Natural killer cell treated with Interleukin-12 subunit alpha and Interleukin-12 subunit beta and Interleukin-15 and Interleukin-18, amount 100 ng/mL, for 72 hours (primary cell): Measurements from ENCODE around the gene SLC24A3. TPM values are rescaled to one million over a fixed set of nuclear protein-coding genes. Genes with fewer than 3 reads are reported as not detected.

Experiments used
- ATAC-seq, 2 donors: fragments of 150-1000 bp; cut with Tn5 transposase in 1 of 2; sonication (Bioruptor Pico), chemical (Tn5 transposase) in 1 of 2; 2 replicates each; pipeline ENCODE4 v1.10.0; 2021
- DNase-seq: peaks from one replicate; pipeline ENCODE4 v3.0.0; 2022; ENCODE audit warnings: low spot score
- H3K27ac Mint-ChIP-seq, 2 donors: 1 replicate in 1 of 2; 2 replicates in 1 of 2; pipeline ENCODE4 v1.8.0; 2022; ENCODE audit warnings: mixed read lengths in 2 of 2, mild to moderate bottlenecking in 1 of 2, moderate library complexity in 1 of 2
- H3K27me3 Mint-ChIP-seq, 2 donors: 1 replicate in 1 of 2; 2 replicates in 1 of 2; pipeline ENCODE4 v1.8.0; 2022; ENCODE audit warnings: mixed read lengths in 2 of 2
- H3K36me3 Mint-ChIP-seq: one replicate; pipeline ENCODE4 v1.8.0; 2022; ENCODE audit warnings: mixed read lengths
- H3K4me1 Mint-ChIP-seq, 2 donors: 1 replicate in 1 of 2; 2 replicates in 1 of 2; pipeline ENCODE4 v1.8.0; 2022; ENCODE audit warnings: low read depth in 2 of 2, mixed read lengths in 2 of 2, mild to moderate bottlenecking in 1 of 2
- H3K4me3 Mint-ChIP-seq: one replicate; pipeline ENCODE4 v1.8.0; 2022; ENCODE audit warnings: mixed read lengths
- H3K9me3 Mint-ChIP-seq: 2 replicates; pipeline ENCODE4 v1.8.0; 2022; ENCODE audit warnings: mixed read lengths
- total RNA-seq, 2 donors: library from RNA; stranded (reverse); gene quantifications; one replicate each; pipeline ENCODE4 v1.2.3, GENCODE V29; 2022

The SLC24A3 gene
- total RNA-seq, 2 donors from 2014 or later = 1.4 TPM; not detected in 1

- H3K4me3 Mint-ChIP-seq = no peak overlapping the region
- H3K36me3 Mint-ChIP-seq = no peaks in the 10 kb centered on the region
- no peak for ATAC-seq
- H3K27me3 Mint-ChIP-seq = peaks cover 12 to 22% of the 10 kb centered on the region in 2 donors
- DNase-seq = no peak
- H3K9me3 Mint-ChIP-seq = no peaks in the 10 kb centered on the region
- H3K4me1 Mint-ChIP-seq = no peaks in the 10 kb centered on the region
- no peak overlapping the region for H3K27ac Mint-ChIP-seq
These were observed 436.6 kb downstream of the SLC24A3 start for GRCh38 chr20:19649041-19649440.

GRCh38 chr20:19652591-19653026 is 440.2 kb downstream of the SLC24A3 start:
- Mint-ChIP-seq H3K4me1 (no peaks in the 10 kb centered on the region), H3K27ac (no peak overlapping the region), H3K4me3 (no peak overlapping the region), H3K36me3 (no peaks in the 10 kb centered on the region), H3K27me3 (peaks cover 12 to 30% of the 10 kb centered on the region in 2 donors), H3K9me3 (no peaks in the 10 kb centered on the region)
- DNase-seq = no peak
- ATAC-seq = no peak

GRCh38 chr20:19653327-19653726 is 440.9 kb downstream of the SLC24A3 start:
- H3K4me3 Mint-ChIP-seq = no peak overlapping the region
- H3K4me1 Mint-ChIP-seq = peaks cover 0 to 3% of the 10 kb centered on the region in 2 donors
- no peaks in the 10 kb centered on the region for H3K36me3 Mint-ChIP-seq
- H3K27ac Mint-ChIP-seq = no peak overlapping the region
- no peaks in the 10 kb centered on the region for H3K9me3 Mint-ChIP-seq
- peaks cover 16 to 36% of the 10 kb centered on the region in 2 donors for H3K27me3 Mint-ChIP-seq
- DNase-seq (no peak), ATAC-seq (peak in 1 of 2 donors; percentile 50)

- Mint-ChIP-seq H3K27ac (no peak overlapping the region), H3K4me1 (peaks cover 0 to 3% of the 10 kb centered on the region in 2 donors), H3K36me3 (no peaks in the 10 kb centered on the region), H3K9me3 (no peaks in the 10 kb centered on the region), H3K27me3 (peaks cover 19 to 36% of the 10 kb centered on the region in 2 donors), H3K4me3 (no peak overlapping the region)
- ATAC-seq (no peak), DNase-seq (no peak)
These were observed 442.5 kb downstream of the SLC24A3 start for GRCh38 chr20:19654921-19655320.

GRCh38 chr20:19658137-19658536 is 445.7 kb downstream of the SLC24A3 start:
- Mint-ChIP-seq H3K27me3 (peaks cover 16 to 18% of the 10 kb centered on the region in 2 donors), H3K9me3 (no peaks in the 10 kb centered on the region), H3K4me3 (no peak overlapping the region), H3K36me3 (no peaks in the 10 kb centered on the region), H3K4me1 (peaks cover 0 to 3% of the 10 kb centered on the region in 2 donors), H3K27ac (no peak overlapping the region)
- no peak for ATAC-seq
- DNase-seq = no peak

GRCh38 chr20:19659448-19659847 is 447.0 kb downstream of the SLC24A3 start:
- Mint-ChIP-seq H3K27me3 (peaks cover 20% of the 10 kb centered on the region in 2 donors), H3K4me1 (peaks cover 0 to 3% of the 10 kb centered on the region in 2 donors), H3K9me3 (no peaks in the 10 kb centered on the region), H3K27ac (no peak overlapping the region), H3K4me3 (no peak overlapping the region), H3K36me3 (no peaks in the 10 kb centered on the region)
- DNase-seq = no peak
- no peak for ATAC-seq

GRCh38 chr20:19660808-19661378 is 448.5 kb downstream of the SLC24A3 start:
- Mint-ChIP-seq H3K27me3 (peaks cover 18 to 20% of the 10 kb centered on the region in 2 donors), H3K4me1 (peaks cover 0 to 3% of the 10 kb centered on the region in 2 donors), H3K27ac (no peak overlapping the region), H3K36me3 (no peaks in the 10 kb centered on the region), H3K9me3 (no peaks in the 10 kb centered on the region), H3K4me3 (no peak overlapping the region)
- no peak for DNase-seq
- no peak for ATAC-seq

GRCh38 chr20:19661717-19662636 is 449.5 kb downstream of the SLC24A3 start:
- Mint-ChIP-seq H3K27ac (no peak overlapping the region), H3K4me1 (peaks cover 0 to 3% of the 10 kb centered on the region in 2 donors), H3K4me3 (no peak overlapping the region), H3K27me3 (peaks cover 18 to 20% of the 10 kb centered on the region in 2 donors), H3K9me3 (no peaks in the 10 kb centered on the region), H3K36me3 (no peaks in the 10 kb centered on the region)
- DNase-seq = no peak
- peak in 1 of 2 donors; percentile 61 for ATAC-seq

- H3K36me3 Mint-ChIP-seq = no peaks in the 10 kb centered on the region
- ATAC-seq (no peak), DNase-seq (no peak)
- H3K9me3 Mint-ChIP-seq = no peaks in the 10 kb centered on the region
- no peak overlapping the region for H3K4me3 Mint-ChIP-seq
- peaks cover 15 to 18% of the 10 kb centered on the region in 2 donors for H3K27me3 Mint-ChIP-seq
- no peak overlapping the region for H3K27ac Mint-ChIP-seq
- peaks cover 0 to 3% of the 10 kb centered on the region in 2 donors for H3K4me1 Mint-ChIP-seq
These were observed 450.2 kb downstream of the SLC24A3 start for GRCh38 chr20:19662637-19662995.

GRCh38 chr20:19668418-19668817 is 456.0 kb downstream of the SLC24A3 start:
- Mint-ChIP-seq H3K9me3 (no peaks in the 10 kb centered on the region), H3K27ac (no peak overlapping the region), H3K4me3 (no peak overlapping the region), H3K27me3 (peaks cover 21 to 29% of the 10 kb centered on the region in 2 donors), H3K4me1 (no peaks in the 10 kb centered on the region), H3K36me3 (no peaks in the 10 kb centered on the region)
- ATAC-seq (no peak), DNase-seq (no peak)

GRCh38 chr20:19670829-19671228 is 458.4 kb downstream of the SLC24A3 start:
- ATAC-seq (no peak), DNase-seq (no peak)
- H3K4me1 Mint-ChIP-seq = no peaks in the 10 kb centered on the region
- peaks cover 16 to 23% of the 10 kb centered on the region in 2 donors for H3K27me3 Mint-ChIP-seq
- H3K4me3 Mint-ChIP-seq = no peak overlapping the region
- no peaks in the 10 kb centered on the region for H3K9me3 Mint-ChIP-seq
- H3K27ac Mint-ChIP-seq = no peak overlapping the region
- H3K36me3 Mint-ChIP-seq = no peaks in the 10 kb centered on the region

- no peak overlapping the region for H3K4me3 Mint-ChIP-seq
These were observed 458.9 kb downstream of the SLC24A3 start for GRCh38 chr20:19671374-19671773.

GRCh38 chr20:19672498-19672897 is 460.1 kb downstream of the SLC24A3 start:
- Mint-ChIP-seq H3K4me1 (no peaks in the 10 kb centered on the region), H3K9me3 (no peaks in the 10 kb centered on the region), H3K36me3 (no peaks in the 10 kb centered on the region), H3K27me3 (peaks cover 16 to 23% of the 10 kb centered on the region in 2 donors), H3K4me3 (no peak overlapping the region), H3K27ac (no peak overlapping the region)
- ATAC-seq (no peak), DNase-seq (no peak)

More at GRCh38 chr20:19671374-19671773, 458.9 kb downstream of the SLC24A3 start:
- H3K4me1 Mint-ChIP-seq = no peaks in the 10 kb centered on the region
- H3K27me3 Mint-ChIP-seq = peaks cover 16 to 23% of the 10 kb centered on the region in 2 donors
- DNase-seq = no peak
- no peaks in the 10 kb centered on the region for H3K9me3 Mint-ChIP-seq
- H3K36me3 Mint-ChIP-seq = no peaks in the 10 kb centered on the region
- H3K27ac Mint-ChIP-seq = no peak overlapping the region
- ATAC-seq = no peak

- Mint-ChIP-seq H3K9me3 (no peaks in the 10 kb centered on the region), H3K27me3 (peaks cover 16 to 23% of the 10 kb centered on the region in 2 donors), H3K27ac (no peak overlapping the region), H3K4me3 (no peak overlapping the region), H3K36me3 (no peaks in the 10 kb centered on the region), H3K4me1 (no peaks in the 10 kb centered on the region)
- ATAC-seq (no peak), DNase-seq (no peak)
These were observed 461.1 kb downstream of the SLC24A3 start for GRCh38 chr20:19673575-19673974.
